HepG2 (cell line): ENCODE data around the gene PHF23. TPM values are rescaled to one million over a fixed set of nuclear protein-coding genes. Genes with fewer than 3 reads are reported as not detected.

Experiments
- ARNTL ChIP-seq: sonication (generic); formaldehyde crosslinking; IDR thresholded peaks from 2 replicates; pipeline ENCODE4 v1.4.0; 2020; ENCODE audit warnings: mild to moderate bottlenecking, missing genetic modification reagents
- BCL6 ChIP-seq: IDR thresholded peaks from 2 replicates; pipeline ENCODE4 v1.6.1; 2016; ENCODE audit warnings: missing genetic modification reagents, missing compliant biosample characterization
- GATAD1 ChIP-seq: IDR thresholded peaks from 2 replicates; pipeline ENCODE4 v1.6.1; 2016; ENCODE audit warnings: missing genetic modification reagents, missing compliant biosample characterization
- HHEX ChIP-seq: IDR thresholded peaks from 2 replicates; pipeline ENCODE4 v1.6.1; 2016; ENCODE audit warnings: control low read depth
- HOXA5 ChIP-seq: sonication (generic); formaldehyde crosslinking; IDR thresholded peaks from 2 replicates; pipeline ENCODE4 v1.4.0; 2020; ENCODE audit warnings: missing genetic modification reagents
- LBX2 ChIP-seq: sonication (generic); formaldehyde crosslinking; IDR thresholded peaks from 2 replicates; pipeline ENCODE4 v1.5.0; 2020; ENCODE audit warnings: missing genetic modification reagents, mild to moderate bottlenecking, borderline replicate concordance
- MEF2D ChIP-seq: sonication (generic); formaldehyde crosslinking; IDR thresholded peaks from 2 replicates; pipeline ENCODE4 v1.5.1; 2020; ENCODE audit warnings: mild to moderate bottlenecking, missing genetic modification reagents
- NCOA1 ChIP-seq: sonication (generic); formaldehyde crosslinking; IDR thresholded peaks from 2 replicates; pipeline ENCODE4 v1.9.0; 2021; ENCODE audit warnings: missing genetic modification reagents
- PLRG1 ChIP-seq: fragments of 450-650 bp; conservative IDR thresholded peaks from 2 replicates; pipeline ENCODE4 v1.6.1; 2016
- SATB2 ChIP-seq: sonication (generic); formaldehyde crosslinking; IDR thresholded peaks from 2 replicates; pipeline ENCODE4 v1.5.0; 2020; ENCODE audit warnings: missing genetic modification reagents
- SCMH1 ChIP-seq: sonication (generic); formaldehyde crosslinking; IDR thresholded peaks from 2 replicates; pipeline ENCODE4 v1.9.0; 2021; ENCODE audit warnings: missing genetic modification reagents, mild to moderate bottlenecking, borderline replicate concordance
- SMAD3 ChIP-seq: sonication (generic); formaldehyde crosslinking; IDR thresholded peaks from 2 replicates; pipeline ENCODE4 v1.4.0; 2020; ENCODE audit warnings: missing genetic modification reagents
- SNAPC2 ChIP-seq: sonication (generic); formaldehyde crosslinking; IDR thresholded peaks from 2 replicates; pipeline ENCODE4 v1.8.1; 2022; ENCODE audit warnings: mild to moderate bottlenecking, missing genetic modification reagents
- SP1 ChIP-seq, 2 experiments: fragments of 450-650 bp in 1 of 2; sonication (generic) in 1 of 2; formaldehyde crosslinking in 1 of 2; IDR thresholded peaks; 2 replicates each; pipeline versions ENCODE4 v1.4.0 to v1.6.1; 2016 to 2020; ENCODE audit warnings: missing genetic modification reagents in 1 of 2
- TCF7 ChIP-seq: sonication (generic); IDR thresholded peaks from 2 replicates; pipeline ENCODE4 v1.6.1; 2016; ENCODE audit warnings: antibody characterized with exemption, low read depth
- XBP1 ChIP-seq: sonication (generic); formaldehyde crosslinking; IDR thresholded peaks from 2 replicates; pipeline ENCODE4 v1.5.0; 2020; ENCODE audit warnings: missing genetic modification reagents
- YY1 ChIP-seq: IDR thresholded peaks from 2 replicates; pipeline ENCODE4 v1.6.1; 2011; ENCODE audit warnings: low read length, low read depth, moderate library complexity, mild to moderate bottlenecking; ENCODE audit not compliant: insufficient read depth, insufficient replicate concordance
- ZBTB8A ChIP-seq: sonication (generic); formaldehyde crosslinking; IDR thresholded peaks from 2 replicates; pipeline ENCODE4 v1.4.0; 2020; ENCODE audit warnings: mild to moderate bottlenecking, low read depth, missing genetic modification reagents, borderline replicate concordance
- ZFP1 ChIP-seq: IDR thresholded peaks from 2 replicates; pipeline ENCODE4 v1.6.1; 2016
- ZFP36L2 ChIP-seq: sonication (generic); formaldehyde crosslinking; IDR thresholded peaks from 2 replicates; pipeline ENCODE4 v1.4.0; 2020; ENCODE audit warnings: missing genetic modification reagents
- ZFP62 ChIP-seq: sonication (generic); formaldehyde crosslinking; IDR thresholded peaks from 2 replicates; pipeline ENCODE4 v1.4.0; 2020; ENCODE audit warnings: missing genetic modification reagents
- ZNF143 ChIP-seq: sonication (generic); formaldehyde crosslinking; IDR thresholded peaks from 2 replicates; pipeline ENCODE4 v1.4.0; 2020; ENCODE audit warnings: missing genetic modification reagents
- ZNF180 ChIP-seq: sonication (generic); formaldehyde crosslinking; IDR thresholded peaks from 2 replicates; pipeline ENCODE4 v1.4.0; 2020; ENCODE audit warnings: low read depth, missing genetic modification reagents, borderline replicate concordance
- ZNF280B ChIP-seq: sonication (generic); formaldehyde crosslinking; IDR thresholded peaks from 2 replicates; pipeline ENCODE4 v1.5.0; 2020; ENCODE audit warnings: missing genetic modification reagents, mild to moderate bottlenecking, borderline replicate concordance
- ZNF530 ChIP-seq: sonication (generic); formaldehyde crosslinking; IDR thresholded peaks from 2 replicates; pipeline ENCODE4 v1.5.0; 2020; ENCODE audit warnings: low read depth, mild to moderate bottlenecking, missing genetic modification reagents
- ZNF569 ChIP-seq: sonication (generic); formaldehyde crosslinking; IDR thresholded peaks from 2 replicates; pipeline ENCODE4 v1.5.0; 2020; ENCODE audit warnings: mild to moderate bottlenecking, missing genetic modification reagents, moderate library complexity, borderline replicate concordance
- ZNF614 ChIP-seq: IDR thresholded peaks from 2 replicates; pipeline ENCODE4 v1.6.1; 2018; ENCODE audit warnings: missing biosample characterization, missing genetic modification reagents, inconsistent platforms, borderline replicate concordance
- ZNF652 ChIP-seq: IDR thresholded peaks from 2 replicates; pipeline ENCODE4 v1.6.1; 2016; ENCODE audit warnings: low read depth, borderline replicate concordance
- ZNF841 ChIP-seq: sonication (generic); formaldehyde crosslinking; IDR thresholded peaks from 2 replicates; pipeline ENCODE4 v1.8.1; 2023; ENCODE audit warnings: missing genetic modification reagents, borderline replicate concordance
- ZSCAN12 ChIP-seq: sonication (generic); formaldehyde crosslinking; IDR thresholded peaks from 2 replicates; pipeline ENCODE4 v1.9.0; 2021; ENCODE audit warnings: mild to moderate bottlenecking, missing genetic modification reagents
- polyA plus RNA-seq, 8 experiments: library from polyadenylated mRNA; depleted of rRNA in 3 of 8; stranded (reverse) in 7 of 8; unstranded in 1 of 8; fragments of >200 nt; fragmentation: Illumina TruSeq in 4 of 8; extraction: Trizol in 4 of 8; gene quantifications; 2 replicates each; pipeline versions ENCODE4 v1.2.1 to v1.2.3, GENCODE V29; 2011 to 2016; ENCODE audit warnings: low read depth in 4 of 8, missing spikeins in 1 of 8, mixed read lengths in 1 of 8; ENCODE audit not compliant: insufficient read depth in 1 of 8
- total RNA-seq, 5 experiments: library from RNA; depleted of rRNA; stranded (reverse); fragments of >200 nt; fragmentation: Illumina TruSeq; extraction: Trizol; gene quantifications; 2 replicates each; pipeline ENCODE4 v1.2.3, GENCODE V29; 2016; ENCODE audit warnings: low read depth in 1 of 5

PHF23 gene
- total and polyA plus RNA-seq, 2 of the 13 experiments (the other 11 are each of a cell fraction or from before 2014, with no cell fraction given) = 27.6 to 33.2 TPM

GRCh38 chr17:7252176-7253043 lies 13.2 kb upstream of the PHF23 start, which contains the start of gene ELP5 (continued):
- TF ChIP-seq SATB2 (no peak), ZNF652 (no peak), ZBTB8A (CRISPR knock-in tag) (no peak), HOXA5 (CRISPR knock-in tag) (peak; percentile 23; the same call in 1 of the 2 replicates), PLRG1 (no peak), YY1 (no peak), ZNF280B (CRISPR knock-in tag) (peak; percentile 82), XBP1 (no peak), ZNF614 (CRISPR knock-in tag) (0 out of 2 replicates have a peak, but pooled peaks have one; percentile 16), ZNF569 (CRISPR knock-in tag) (no peak), SMAD3 (CRISPR knock-in tag) (no peak), HHEX (no peak), ZFP1 (CRISPR knock-in tag) (peak; percentile 64; the same call in 1 of the 2 replicates), ZNF841 (no peak), ZNF530 (no peak), ZNF180 (CRISPR knock-in tag) (no peak), ZSCAN12 (CRISPR knock-in tag) (no peak), ARNTL (CRISPR knock-in tag) (0 out of 2 replicates have a peak, but pooled peaks have one; percentile 11), SNAPC2 (CRISPR knock-in tag) (peak; percentile 83; the same call in 1 of the 2 replicates), BCL6 (CRISPR knock-in tag) (no peak), LBX2 (CRISPR knock-in tag) (peak; percentile 68; the same call in 1 of the 2 replicates), ZFP36L2 (CRISPR knock-in tag) (no peak), SCMH1 (no peak), ZFP62 (CRISPR knock-in tag) (no peak), ZNF143 (CRISPR knock-in tag) (peak; percentile 70), GATAD1 (CRISPR knock-in tag) (peak; percentile 90), MEF2D (CRISPR knock-in tag) (peak; percentile 85), SP1 (IDR thresholded peaks at IDR 0.05) (no peak), SP1 (CRISPR knock-in tag; IDR thresholded peaks at IDR 0.05) (peak; percentile 63; the same call in 1 of the 2 replicates), NCOA1 (CRISPR knock-in tag) (no peak), TCF7 (no peak)
